Mesothelial cell of epicardium (in vitro differentiated cells): ENCODE data around the gene KCNIP4. TPM values are rescaled to one million over a fixed set of nuclear protein-coding genes. Genes with fewer than 3 reads are reported as not detected.

Experiments
- DNase-seq, 2 experiments: peaks; one replicate each; pipeline ENCODE4 v3.0.0; 2021; ENCODE audit warnings: low spot score in 2 of 2; ENCODE audit not compliant: unreplicated experiment in 2 of 2
- H3K27ac Mint-ChIP-seq: 2 replicates; pipeline ENCODE4 v1.8.0; 2021; ENCODE audit warnings: mixed read lengths
- H3K27me3 Mint-ChIP-seq: 2 replicates; pipeline ENCODE4 v1.8.0; 2021; ENCODE audit warnings: low read depth, mixed read lengths
- H3K36me3 Mint-ChIP-seq: 2 replicates; pipeline ENCODE4 v1.8.0; 2021; ENCODE audit warnings: mixed read lengths
- H3K4me1 Mint-ChIP-seq: 2 replicates; pipeline ENCODE4 v1.8.0; 2021; ENCODE audit warnings: mixed read lengths
- H3K4me3 Mint-ChIP-seq: 2 replicates; pipeline ENCODE4 v1.8.0; 2021; ENCODE audit warnings: mild to moderate bottlenecking, moderate library complexity, mixed read lengths
- H3K9me3 Mint-ChIP-seq: 2 replicates; pipeline ENCODE4 v1.8.0; 2021; ENCODE audit warnings: mixed read lengths
- CTCF ChIP-seq: fragments of 200-600 bp; sonication (generic); IDR thresholded peaks from one replicate; pipeline ENCODE4 v1.5.0; 2021; ENCODE audit warnings: antibody characterized with exemption; ENCODE audit not compliant: unreplicated experiment
- total RNA-seq: library from RNA; stranded (reverse); gene quantifications from 3 replicates; pipeline ENCODE4 v1.2.1, GENCODE V29; 2021

Gene KCNIP4
- total RNA-seq, 1 donor from 2014 or later: 3.0 TPM

DNA sequence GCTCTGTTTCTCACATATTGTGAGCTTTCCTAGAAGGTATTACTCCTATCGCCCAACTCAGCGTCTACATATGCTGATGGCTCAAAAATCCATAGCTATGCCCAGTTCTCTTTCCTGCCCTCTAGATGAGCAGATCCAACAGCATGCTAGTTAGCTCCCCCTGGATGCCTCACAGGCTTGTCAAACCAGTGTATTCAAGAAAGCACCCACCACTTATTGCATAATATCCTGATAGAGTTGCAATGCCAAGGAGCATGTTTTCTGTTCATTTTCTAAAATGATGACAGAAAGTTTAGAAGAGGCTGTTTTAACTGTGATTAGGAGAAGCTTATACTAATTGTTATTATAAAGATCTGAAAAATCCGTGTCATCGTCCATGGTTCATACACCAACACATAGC lies 1250.2 kb downstream of the KCNIP4 start:
- Mint-ChIP-seq H3K4me1 (peaks cover 28% of the 10 kb centered on the region), H3K27me3 (peaks cover 19% of the 10 kb centered on the region), H3K36me3 (no peaks in the 10 kb centered on the region), H3K4me3 (no peak overlapping the region), H3K27ac (no peak overlapping the region), H3K9me3 (no peaks in the 10 kb centered on the region)
- TF ChIP-seq CTCF: no peak
- DNase-seq: no peak

DNA sequence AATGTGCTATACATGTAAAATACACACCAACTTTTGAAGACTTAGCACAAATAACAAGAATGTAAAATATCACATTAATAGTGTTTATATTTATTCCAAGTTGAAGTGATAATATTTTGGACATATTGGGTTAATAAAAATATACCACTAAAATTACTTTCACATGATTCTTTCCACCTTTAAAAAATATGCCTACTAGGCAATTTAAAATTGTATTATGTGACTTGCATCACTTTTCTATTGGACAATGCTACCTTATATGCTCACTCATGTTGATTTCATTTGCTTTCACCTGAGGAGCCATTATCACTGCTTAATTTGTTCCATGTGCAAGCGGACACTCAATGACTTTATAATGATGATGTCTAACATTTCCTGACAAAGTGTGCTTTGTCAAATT lies 1251.8 kb downstream of the KCNIP4 start:
- no peak for TF ChIP-seq CTCF

GRCh38 chr4:20687864-20688263 lies 1260.7 kb downstream of the KCNIP4 start:
- DNase-seq: no peak
- Mint-ChIP-seq H3K9me3 (no peaks in the 10 kb centered on the region), H3K36me3 (no peaks in the 10 kb centered on the region), H3K27me3 (peaks cover 41% of the 10 kb centered on the region), H3K4me3 (no peak overlapping the region), H3K27ac (no peak overlapping the region), H3K4me1 (peaks cover 14% of the 10 kb centered on the region)
- no peak for TF ChIP-seq CTCF

More for the DNA sequence above, 1251.8 kb downstream of the KCNIP4 start:
- Mint-ChIP-seq H3K27ac (no peak overlapping the region), H3K4me1 (peaks cover 24% of the 10 kb centered on the region), H3K9me3 (no peaks in the 10 kb centered on the region), H3K36me3 (no peaks in the 10 kb centered on the region), H3K4me3 (no peak overlapping the region), H3K27me3 (peaks cover 19% of the 10 kb centered on the region)
- DNase-seq: no peak

- no peak for DNase-seq
- Mint-ChIP-seq H3K27ac (peak overlapping the region; percentile 50), H3K9me3 (peaks cover 4% of the 10 kb centered on the region), H3K36me3 (no peaks in the 10 kb centered on the region), H3K4me3 (no peak overlapping the region), H3K4me1 (peaks cover 30% of the 10 kb centered on the region), H3K27me3 (peaks cover 50% of the 10 kb centered on the region)
- peak; percentile 88 for TF ChIP-seq CTCF
Observed at GRCh38 chr4:20684852-20685763, 1263.5 kb downstream of the KCNIP4 start.

DNA sequence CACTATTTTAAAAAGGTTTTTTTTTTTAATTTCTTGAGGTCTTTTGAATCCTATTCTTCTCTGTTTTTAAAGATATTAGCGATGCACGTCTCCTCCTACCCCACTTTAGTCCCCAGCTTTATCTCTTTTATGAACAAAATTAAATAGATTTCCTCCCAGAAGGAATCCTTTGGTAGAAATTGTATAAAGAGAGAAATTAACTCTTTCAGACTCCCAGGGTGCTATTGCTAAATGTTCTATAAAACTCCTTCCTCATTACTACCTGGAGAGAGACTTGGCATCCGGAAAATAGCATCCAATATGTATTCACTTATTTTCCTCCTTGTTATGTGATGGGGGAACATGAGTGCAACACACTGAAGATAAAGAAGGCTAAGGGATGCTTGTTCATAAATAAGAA lies 1264.8 kb downstream of the KCNIP4 start:
- no peak for TF ChIP-seq CTCF
- Mint-ChIP-seq H3K36me3 (no peaks in the 10 kb centered on the region), H3K27ac (no peak overlapping the region), H3K4me3 (no peak overlapping the region), H3K4me1 (peaks cover 40% of the 10 kb centered on the region), H3K27me3 (peaks cover 45% of the 10 kb centered on the region), H3K9me3 (peaks cover 4% of the 10 kb centered on the region)
- no peak for DNase-seq
